PC-9 (cell line): Measurements from ENCODE around the gene CNGA2. TPM values are rescaled to one million over a fixed set of nuclear protein-coding genes. Genes with fewer than 3 reads are reported as not detected.

Experiments
- BruUV-seq: library from RNA; stranded (reverse); fragments of 400-500 nt; replicated peaks from 2 replicates; lab custom pipeline; 2021; lab: Mats Ljungman, UMichigan
- CTCF ChIA-PET: fragments of 300-600 bp; sonication (Branson Sonifier 250); formaldehyde crosslinking; loops from one replicate; lab custom pipeline; 2022; ENCODE audit warnings: antibody characterized with exemption; lab: Charles Lee
- POLR2A ChIA-PET: fragments of 300-600 bp; sonication (Branson Sonifier 250); formaldehyde crosslinking; loops from one replicate; lab custom pipeline; 2022; ENCODE audit warnings: antibody characterized with exemption; ENCODE audit not compliant: unreplicated experiment; lab: Charles Lee
- DNase-seq, 2 experiments: peaks; one replicate each; pipeline versions ENCODE4 v3.0.0 to v3.0.0-alpha.2; 2015 to 2022; ENCODE audit warnings: mixed read lengths in 1 of 2
- H2AFZ ChIP-seq: fragments of 200-600 bp; sonication (generic); 2 replicates; pipeline ENCODE4 v1.8.1; 2017; ENCODE audit warnings: antibody characterized with exemption
- H3F3A ChIP-seq: fragments of 200-600 bp; sonication (generic); 2 replicates; pipeline ENCODE4 v1.8.1; 2017; ENCODE audit warnings: antibody characterized with exemption, mild to moderate bottlenecking, low read depth; ENCODE audit not compliant: insufficient read depth
- H3K27ac ChIP-seq: fragments of 200-600 bp; sonication (generic); 2 replicates; pipeline ENCODE4 v1.6.1; 2016; ENCODE audit warnings: mixed run types
- H3K27me3 ChIP-seq: fragments of 200-600 bp; sonication (generic); 2 replicates; pipeline ENCODE4 v1.6.1; 2016; ENCODE audit warnings: low read depth, mixed run types; ENCODE audit not compliant: insufficient read depth
- H3K36me3 ChIP-seq: fragments of 200-600 bp; sonication (generic); 2 replicates; pipeline ENCODE4 v1.6.1; 2016; ENCODE audit warnings: low read depth, mixed run types
- H3K4me1 ChIP-seq: fragments of 200-600 bp; sonication (generic); replicated peaks from 2 replicates; pipeline ENCODE4 v1.6.1; 2016; ENCODE audit warnings: mixed run types; ENCODE audit not compliant: insufficient read depth
- H3K4me2 ChIP-seq: fragments of 200-600 bp; sonication (generic); 2 replicates; pipeline ENCODE4 v1.6.1; 2017; ENCODE audit warnings: mixed run types
- H3K4me3 ChIP-seq: fragments of 200-600 bp; sonication (generic); 2 replicates; pipeline ENCODE4 v1.6.1; 2016; ENCODE audit warnings: mixed run types
- H3K79me2 ChIP-seq: fragments of 200-600 bp; sonication (generic); 2 replicates; pipeline ENCODE4 v1.6.1; 2017; ENCODE audit warnings: low read depth, mixed run types
- H3K9me2 ChIP-seq: fragments of 200-600 bp; sonication (generic); 2 replicates; pipeline ENCODE4 v1.8.1; 2017; ENCODE audit warnings: mild to moderate bottlenecking; ENCODE audit not compliant: insufficient read depth
- H3K9me3 ChIP-seq: fragments of 200-600 bp; sonication (generic); 2 replicates; pipeline ENCODE4 v1.8.1; 2016; ENCODE audit warnings: low read depth; ENCODE audit not compliant: insufficient read depth
- H4K20me1 ChIP-seq: fragments of 200-600 bp; sonication (generic); 2 replicates; pipeline ENCODE4 v1.8.1; 2017; ENCODE audit not compliant: insufficient read depth
- EZH2 ChIP-seq: fragments of 200-600 bp; sonication (generic); IDR thresholded peaks from 2 replicates; pipeline ENCODE4 v1.8.0; 2017; ENCODE audit warnings: antibody characterized with exemption, low read depth
- intact Hi-C: fragments of 100-400 bp; cut with micrococcal nuclease; formaldehyde crosslinking; loops from one replicate; pipeline ENCODE4 v1.10.0; 2022; ENCODE audit not compliant: unreplicated experiment
- total RNA-seq: library from RNA; stranded (reverse); gene quantifications from 2 replicates; pipeline ENCODE4 v1.2.3, GENCODE V29; 2021
- TF ChIP-seq, protein P1 (sequence below): fragments of 200-600 bp; sonication (generic); conservative IDR thresholded peaks from 2 replicates; pipeline ENCODE4 v1.6.1; 2017; ENCODE audit warnings: mixed run types, antibody characterized with exemption, mild to moderate bottlenecking, moderate library complexity

The CNGA2 gene
- total RNA-seq, 1 experiment from 2014 or later, result not detected

DNA sequence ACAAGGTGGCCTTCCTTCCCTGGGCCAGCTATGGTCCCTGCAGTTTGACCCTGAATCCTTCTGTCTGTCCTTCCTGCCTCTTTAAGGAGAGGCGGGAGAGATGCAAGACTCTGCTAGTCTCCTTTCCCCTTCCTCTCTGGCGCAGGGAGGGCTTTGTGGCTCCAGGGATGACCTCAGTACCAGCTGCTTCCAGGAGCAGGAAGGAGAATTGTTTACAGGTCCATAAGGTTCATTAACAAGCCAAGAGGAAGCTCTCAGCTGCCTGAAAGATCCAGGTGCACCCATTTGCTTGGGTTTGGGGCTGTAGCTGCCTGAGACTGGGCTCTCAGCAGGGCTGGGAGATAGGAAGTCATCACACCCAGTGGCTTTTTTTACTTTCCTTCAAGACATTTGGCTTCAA, 22.8 kb upstream of the CNGA2 start:
- H3K27me3 ChIP-seq, result peaks cover 70% of the 10 kb centered on the region
- no peak overlapping the region for H2AFZ ChIP-seq
- H3K4me2 ChIP-seq, result no peak overlapping the region
- TF ChIP-seq, protein P1, sequence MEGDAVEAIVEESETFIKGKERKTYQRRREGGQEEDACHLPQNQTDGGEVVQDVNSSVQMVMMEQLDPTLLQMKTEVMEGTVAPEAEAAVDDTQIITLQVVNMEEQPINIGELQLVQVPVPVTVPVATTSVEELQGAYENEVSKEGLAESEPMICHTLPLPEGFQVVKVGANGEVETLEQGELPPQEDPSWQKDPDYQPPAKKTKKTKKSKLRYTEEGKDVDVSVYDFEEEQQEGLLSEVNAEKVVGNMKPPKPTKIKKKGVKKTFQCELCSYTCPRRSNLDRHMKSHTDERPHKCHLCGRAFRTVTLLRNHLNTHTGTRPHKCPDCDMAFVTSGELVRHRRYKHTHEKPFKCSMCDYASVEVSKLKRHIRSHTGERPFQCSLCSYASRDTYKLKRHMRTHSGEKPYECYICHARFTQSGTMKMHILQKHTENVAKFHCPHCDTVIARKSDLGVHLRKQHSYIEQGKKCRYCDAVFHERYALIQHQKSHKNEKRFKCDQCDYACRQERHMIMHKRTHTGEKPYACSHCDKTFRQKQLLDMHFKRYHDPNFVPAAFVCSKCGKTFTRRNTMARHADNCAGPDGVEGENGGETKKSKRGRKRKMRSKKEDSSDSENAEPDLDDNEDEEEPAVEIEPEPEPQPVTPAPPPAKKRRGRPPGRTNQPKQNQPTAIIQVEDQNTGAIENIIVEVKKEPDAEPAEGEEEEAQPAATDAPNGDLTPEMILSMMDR, result no peak
- TF ChIP-seq EZH2, result no peak
- H3K27ac ChIP-seq, result no peak overlapping the region
- H4K20me1 ChIP-seq, result no peaks in the 10 kb centered on the region
- no peak for DNase-seq
- 0 out of 2 replicates have a peak, but pooled peaks cover 4% of the 10 kb centered on the region for H3K4me1 ChIP-seq
- H3K9me3 ChIP-seq, result no peaks in the 10 kb centered on the region
- H3K79me2 ChIP-seq, result no peaks in the 10 kb centered on the region
- H3K4me3 ChIP-seq, result no peak overlapping the region
- no peaks in the 10 kb centered on the region for H3K36me3 ChIP-seq
- intact Hi-C loops, result no loop called here
- no peaks in the 10 kb centered on the region for H3F3A ChIP-seq
- BruUV-seq, result no TSS peak
- H3K9me2 ChIP-seq, result no peaks in the 10 kb centered on the region
- ChIA-PET CTCF (no interaction called here), POLR2A (no interaction called here)

GRCh38 chrX:151712253-151712652, 22.3 kb upstream of the CNGA2 start:
- H3F3A ChIP-seq, result no peaks in the 10 kb centered on the region
- H3K27me3 ChIP-seq, result peaks cover 70% of the 10 kb centered on the region
- H3K4me1 ChIP-seq, result 0 out of 2 replicates have a peak, but pooled peaks cover 4% of the 10 kb centered on the region
- H3K4me3 ChIP-seq, result no peak overlapping the region
- H4K20me1 ChIP-seq, result no peaks in the 10 kb centered on the region
- BruUV-seq, result no TSS peak
- DNase-seq, result no peak
- no peaks in the 10 kb centered on the region for H3K9me3 ChIP-seq
- TF ChIP-seq, protein P1, result no peak
- no peak for TF ChIP-seq EZH2
- no peaks in the 10 kb centered on the region for H3K9me2 ChIP-seq
- no peak overlapping the region for H3K4me2 ChIP-seq
- intact Hi-C loops, result no loop called here
- POLR2A ChIA-PET, result no interaction called here
- CTCF ChIA-PET, result no interaction called here
- H2AFZ ChIP-seq, result no peak overlapping the region
- no peaks in the 10 kb centered on the region for H3K36me3 ChIP-seq
- no peak overlapping the region for H3K27ac ChIP-seq
- H3K79me2 ChIP-seq, result no peaks in the 10 kb centered on the region

- H3K9me2 ChIP-seq, result no peaks in the 10 kb centered on the region
- H3K4me2 ChIP-seq, result 0 out of 2 replicates have a peak overlapping the region, but pooled peaks have one; percentile 11
- H2AFZ ChIP-seq, result no peak overlapping the region
- no peaks in the 10 kb centered on the region for H3K79me2 ChIP-seq
- peak; percentile 47 to 49 for DNase-seq
- intact Hi-C loops, result no loop called here
- H3K4me3 ChIP-seq, result no peak overlapping the region
- peaks cover 59% of the 10 kb centered on the region for H3K27me3 ChIP-seq
- no peaks in the 10 kb centered on the region for H3K9me3 ChIP-seq
- no peak overlapping the region for H3K27ac ChIP-seq
- CTCF ChIA-PET, result no interaction called here
- BruUV-seq, result no TSS peak
- no peaks in the 10 kb centered on the region for H3K36me3 ChIP-seq
- H3K4me1 ChIP-seq, result 0 out of 2 replicates have a peak, but pooled peaks cover 4% of the 10 kb centered on the region
- TF ChIP-seq, protein P1, result peak; percentile 87
- TF ChIP-seq EZH2, result no peak
- H3F3A ChIP-seq, result no peaks in the 10 kb centered on the region
- no peaks in the 10 kb centered on the region for H4K20me1 ChIP-seq
- POLR2A ChIA-PET, result no interaction called here
Observed at GRCh38 chrX:151713849-151714248, 20.7 kb upstream of the CNGA2 start.
